ENCODE results near the gene HCN2. TPM values are rescaled to one million over a fixed set of nuclear protein-coding genes. Genes with fewer than 3 reads are reported as not detected.

The HCN2 gene
- total and polyA plus RNA-seq, 4 experiments from 2014 or later = 2.5 to 2.9 TPM; not detected in 2

- ChIA-PET CTCF (ENCODE audit: partially characterized antibody) (interaction anchor here (0.6 to 1.0 kb wide), 2 partner anchors 40 to 87 kb away, joined by 4 read pairs; no protein-coding TSS in a partner anchor), POLR2A (ENCODE audit: partially characterized antibody) (no interaction called here)
- peaks cover 6% of the 10 kb centered on the region for H3K27me3 ChIP-seq (ENCODE audit: insufficient read depth, low read length)
- H3K4me3 Mint-ChIP-seq = peak overlapping the region in 4 of 8 donors; percentile 42 to 65 (median 52)
- H3K27ac Mint-ChIP-seq = peak overlapping the region in 1 of 7 donors; percentile 59
- peak; percentile 57 to 81 (median 62) for DNase-seq
- H3K4me1 Mint-ChIP-seq = peaks cover 3 to 14% (median 6%) of the 10 kb centered on the region in 4 donors
- H3K36me3 Mint-ChIP-seq = peaks cover 0 to 2% of the 10 kb centered on the region in 2 donors
- no peak overlapping the region for H3K27ac ChIP-seq (ENCODE audit: low read depth, low read length)
- intact Hi-C loops (cut with micrococcal nuclease) = loop anchor here (1.0 to 2.0 kb wide), 3 partner anchors 15 to 146 kb away; partner anchors contain the start of gene BSG
- peaks cover 19% of the 10 kb centered on the region for H3K4me1 ChIP-seq (ENCODE audit: insufficient read depth, low read length)
- peaks cover 0 to 1% (median 0%) of the 10 kb centered on the region in 8 donors for H3K9me3 Mint-ChIP-seq
- H3K9me3 ChIP-seq (ENCODE audit: control insufficient read depth in 1 of 2, low read length in 2 of 2) = no peaks in the 10 kb centered on the region
- no peak overlapping the region for H3K4me3 ChIP-seq (ENCODE audit: low read length in 2 of 2)
- H3K27me3 Mint-ChIP-seq = peaks cover 6 to 7% of the 10 kb centered on the region in 2 donors
- no peaks in the 10 kb centered on the region for H3K36me3 ChIP-seq (ENCODE audit: insufficient read depth, low read length)
These were observed 1.5 kb upstream of the HCN2 start for GRCh38 chr19:588093-588740.

GRCh38 chr19:588741-589692 lies 664 bp upstream of the HCN2 start:
- Histone ChIP-seq H3K36me3 (ENCODE audit: insufficient read depth, low read length) (no peaks in the 10 kb centered on the region), H3K9me3 (ENCODE audit: control insufficient read depth in 1 of 2, low read length in 2 of 2) (no peaks in the 10 kb centered on the region), H3K4me1 (ENCODE audit: insufficient read depth, low read length) (peaks cover 18% of the 10 kb centered on the region), H3K4me3 (ENCODE audit: low read length in 2 of 2) (no peak overlapping the region), H3K27ac (ENCODE audit: low read depth, low read length) (no peak overlapping the region), H3K27me3 (ENCODE audit: insufficient read depth, low read length) (peaks cover 6% of the 10 kb centered on the region)
- peak overlapping the region; percentile 45 to 76 (median 54) for H3K4me3 Mint-ChIP-seq
- no peaks in the 10 kb centered on the region for H3K9me3 Mint-ChIP-seq
- ChIA-PET POLR2A (ENCODE audit: partially characterized antibody) (no interaction called here), CTCF (ENCODE audit: partially characterized antibody) (interaction anchor here (0.6 kb wide), 1 partner anchor 39 kb away, joined by 4 read pairs; no protein-coding TSS in a partner anchor)
- peaks cover 1 to 11% (median 5%) of the 10 kb centered on the region in 4 donors for H3K4me1 Mint-ChIP-seq
- H3K27me3 Mint-ChIP-seq = peaks cover 6 to 10% of the 10 kb centered on the region in 2 donors
- DNase-seq = no peak
- no peak overlapping the region for H3K27ac Mint-ChIP-seq
- H3K36me3 Mint-ChIP-seq = peaks cover 0 to 2% of the 10 kb centered on the region in 2 donors
- intact Hi-C loops (cut with micrococcal nuclease) = loop anchor here (1.0 to 2.0 kb wide), 3 partner anchors 16 to 145 kb away; partner anchors contain the start of gene BSG

GRCh38 chr19:590396-590745 lies 690 bp downstream of the HCN2 start:
- peak overlapping the region in 5 of 8 donors; percentile 28 to 57 (median 41) for H3K4me3 Mint-ChIP-seq
- peaks cover 1 to 10% (median 5%) of the 10 kb centered on the region in 4 donors for H3K4me1 Mint-ChIP-seq
- Histone ChIP-seq H3K4me1 (ENCODE audit: insufficient read depth, low read length) (peaks cover 16% of the 10 kb centered on the region), H3K4me3 (ENCODE audit: low read length in 2 of 2) (no peak overlapping the region), H3K27me3 (ENCODE audit: insufficient read depth, low read length) (peaks cover 6% of the 10 kb centered on the region), H3K36me3 (ENCODE audit: insufficient read depth, low read length) (no peaks in the 10 kb centered on the region), H3K9me3 (ENCODE audit: control insufficient read depth in 1 of 2, low read length in 2 of 2) (no peaks in the 10 kb centered on the region), H3K27ac (ENCODE audit: low read depth, low read length) (no peak overlapping the region)
- intact Hi-C loops (cut with micrococcal nuclease) = no loop called here
- peaks cover 6 to 10% of the 10 kb centered on the region in 2 donors for H3K27me3 Mint-ChIP-seq
- peak in 4 of 5 donors; percentile 36 to 45 (median 39) for DNase-seq
- H3K27ac Mint-ChIP-seq = no peak overlapping the region
- H3K36me3 Mint-ChIP-seq = peaks cover 0 to 2% of the 10 kb centered on the region in 2 donors
- POLR2A ChIA-PET (ENCODE audit: partially characterized antibody) = no interaction called here
- H3K9me3 Mint-ChIP-seq = no peaks in the 10 kb centered on the region
- CTCF ChIA-PET (ENCODE audit: partially characterized antibody) = no interaction called here

GRCh38 chr19:590750-591098 lies 1.0 kb downstream of the HCN2 start:
- Histone ChIP-seq H3K27ac (ENCODE audit: low read depth, low read length) (no peak overlapping the region), H3K4me1 (ENCODE audit: insufficient read depth, low read length) (peaks cover 16% of the 10 kb centered on the region), H3K9me3 (ENCODE audit: control insufficient read depth in 1 of 2, low read length in 2 of 2) (no peaks in the 10 kb centered on the region), H3K36me3 (ENCODE audit: insufficient read depth, low read length) (no peaks in the 10 kb centered on the region), H3K27me3 (ENCODE audit: insufficient read depth, low read length) (peaks cover 6% of the 10 kb centered on the region), H3K4me3 (ENCODE audit: low read length in 2 of 2) (no peak overlapping the region)
- Mint-ChIP-seq H3K9me3 (no peaks in the 10 kb centered on the region), H3K4me3 (no peak overlapping the region), H3K27ac (no peak overlapping the region), H3K4me1 (peaks cover 1 to 10% (median 5%) of the 10 kb centered on the region in 4 donors), H3K36me3 (peaks cover 0 to 2% of the 10 kb centered on the region in 2 donors), H3K27me3 (peaks cover 6 to 10% of the 10 kb centered on the region in 2 donors)
- intact Hi-C loops (cut with micrococcal nuclease) = no loop called here
- ChIA-PET CTCF (ENCODE audit: partially characterized antibody) (no interaction called here), POLR2A (ENCODE audit: partially characterized antibody) (no interaction called here)
- DNase-seq = no peak

GRCh38 chr19:591099-591958 lies 1.6 kb downstream of the HCN2 start:
- Histone ChIP-seq H3K27me3 (ENCODE audit: insufficient read depth, low read length) (peaks cover 6% of the 10 kb centered on the region), H3K36me3 (ENCODE audit: insufficient read depth, low read length) (no peaks in the 10 kb centered on the region), H3K27ac (ENCODE audit: low read depth, low read length) (no peak overlapping the region), H3K4me1 (ENCODE audit: insufficient read depth, low read length) (peaks cover 16% of the 10 kb centered on the region), H3K9me3 (ENCODE audit: control insufficient read depth in 1 of 2, low read length in 2 of 2) (no peaks in the 10 kb centered on the region), H3K4me3 (ENCODE audit: low read length in 2 of 2) (no peak overlapping the region)
- ChIA-PET POLR2A (ENCODE audit: partially characterized antibody) (no interaction called here), CTCF (ENCODE audit: partially characterized antibody) (no interaction called here)
- no peaks in the 10 kb centered on the region for H3K9me3 Mint-ChIP-seq
- H3K27me3 Mint-ChIP-seq = peaks cover 6 to 10% of the 10 kb centered on the region in 2 donors
- peaks cover 0 to 2% of the 10 kb centered on the region in 2 donors for H3K36me3 Mint-ChIP-seq
- H3K27ac Mint-ChIP-seq = no peak overlapping the region
- peaks cover 1 to 10% (median 5%) of the 10 kb centered on the region in 4 donors for H3K4me1 Mint-ChIP-seq
- H3K4me3 Mint-ChIP-seq = peak overlapping the region in 4 of 8 donors; percentile 17 to 57 (median 56)
- intact Hi-C loops (cut with micrococcal nuclease) = no loop called here
- DNase-seq = no peak

- intact Hi-C loops (cut with micrococcal nuclease) = no loop called here
- Mint-ChIP-seq H3K4me1 (peaks cover 1 to 10% (median 5%) of the 10 kb centered on the region in 4 donors), H3K4me3 (peak overlapping the region in 1 of 8 donors; percentile 41), H3K27me3 (peaks cover 5 to 10% of the 10 kb centered on the region in 2 donors), H3K9me3 (no peaks in the 10 kb centered on the region), H3K27ac (no peak overlapping the region), H3K36me3 (peaks cover 0 to 2% of the 10 kb centered on the region in 2 donors)
- Histone ChIP-seq H3K9me3 (ENCODE audit: control insufficient read depth in 1 of 2, low read length in 2 of 2) (no peaks in the 10 kb centered on the region), H3K27me3 (ENCODE audit: insufficient read depth, low read length) (peaks cover 6% of the 10 kb centered on the region), H3K27ac (ENCODE audit: low read depth, low read length) (no peak overlapping the region), H3K4me1 (ENCODE audit: insufficient read depth, low read length) (peaks cover 16% of the 10 kb centered on the region), H3K36me3 (ENCODE audit: insufficient read depth, low read length) (no peaks in the 10 kb centered on the region), H3K4me3 (ENCODE audit: low read length in 2 of 2) (no peak overlapping the region)
- ChIA-PET CTCF (ENCODE audit: partially characterized antibody) (no interaction called here), POLR2A (ENCODE audit: partially characterized antibody) (no interaction called here)
- DNase-seq = no peak
These were observed 2.4 kb downstream of the HCN2 start for GRCh38 chr19:592101-592500.
